ENCODE measurements around the gene XIRP2. TPM values are rescaled to one million over a fixed set of nuclear protein-coding genes. Genes with fewer than 3 reads are reported as not detected.

XIRP2 gene
- total RNA-seq, 1 donor from 2014 or later, result 0.25 TPM

DNA sequence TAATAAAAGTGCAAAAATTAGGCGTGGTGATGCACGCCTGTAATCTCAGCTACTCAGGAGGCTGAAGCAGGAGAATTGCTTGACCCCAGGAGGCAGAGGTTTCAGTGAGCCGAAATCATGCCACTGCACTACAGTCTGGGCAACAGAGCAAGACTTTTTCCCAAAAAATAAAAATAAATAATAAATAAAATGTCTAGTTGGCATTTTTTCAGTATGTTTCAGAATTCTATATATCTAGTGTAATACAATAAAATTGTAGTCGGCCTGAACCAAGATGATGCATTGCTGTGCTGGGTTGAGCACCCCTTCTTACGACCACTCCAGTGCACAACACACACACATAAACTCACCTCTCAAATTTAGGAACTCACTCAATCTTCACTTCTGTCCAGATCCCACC is 108.2 kb downstream of the XIRP2 start:
- Histone ChIP-seq H3K27me3 (ENCODE audit: insufficient read depth, low read length) (no peaks in the 10 kb centered on the region), H3K9me3 (ENCODE audit: insufficient read depth, low read depth, low read length) (no peaks in the 10 kb centered on the region), H3K27ac (ENCODE audit: low read depth, low read length) (no peak overlapping the region), H2AFZ (ENCODE audit: low read depth, low read length) (no peak overlapping the region), H3K4me3 (ENCODE audit: insufficient read depth, low read depth, low read length) (no peak overlapping the region), H3K36me3 (ENCODE audit: insufficient read depth, low read length) (no peaks in the 10 kb centered on the region), H3K9ac (ENCODE audit: low read length) (no peak overlapping the region), H3K79me2 (ENCODE audit: insufficient read depth, low read length) (no peaks in the 10 kb centered on the region), H3K4me2 (ENCODE audit: low read length) (no peak overlapping the region), H3K4me1 (ENCODE audit: insufficient read depth, low read length) (no peaks in the 10 kb centered on the region), H4K20me1 (ENCODE audit: insufficient read depth, low read length) (no peaks in the 10 kb centered on the region)
- Mint-ChIP-seq H3K27ac (ENCODE audit: unreplicated experiment) (no peak overlapping the region), H3K36me3 (ENCODE audit: low read depth, unreplicated experiment) (no peaks in the 10 kb centered on the region), H3K9me3 (ENCODE audit: unreplicated experiment) (no peaks in the 10 kb centered on the region), H3K27me3 (ENCODE audit: low read depth, unreplicated experiment) (no peaks in the 10 kb centered on the region), H3K4me1 (ENCODE audit: low read depth, unreplicated experiment) (no peaks in the 10 kb centered on the region), H3K4me3 (ENCODE audit: unreplicated experiment) (no peak overlapping the region)
- DNase-seq (ENCODE audit: low read depth), result no peak
- TF ChIP-seq, protein P1, sequence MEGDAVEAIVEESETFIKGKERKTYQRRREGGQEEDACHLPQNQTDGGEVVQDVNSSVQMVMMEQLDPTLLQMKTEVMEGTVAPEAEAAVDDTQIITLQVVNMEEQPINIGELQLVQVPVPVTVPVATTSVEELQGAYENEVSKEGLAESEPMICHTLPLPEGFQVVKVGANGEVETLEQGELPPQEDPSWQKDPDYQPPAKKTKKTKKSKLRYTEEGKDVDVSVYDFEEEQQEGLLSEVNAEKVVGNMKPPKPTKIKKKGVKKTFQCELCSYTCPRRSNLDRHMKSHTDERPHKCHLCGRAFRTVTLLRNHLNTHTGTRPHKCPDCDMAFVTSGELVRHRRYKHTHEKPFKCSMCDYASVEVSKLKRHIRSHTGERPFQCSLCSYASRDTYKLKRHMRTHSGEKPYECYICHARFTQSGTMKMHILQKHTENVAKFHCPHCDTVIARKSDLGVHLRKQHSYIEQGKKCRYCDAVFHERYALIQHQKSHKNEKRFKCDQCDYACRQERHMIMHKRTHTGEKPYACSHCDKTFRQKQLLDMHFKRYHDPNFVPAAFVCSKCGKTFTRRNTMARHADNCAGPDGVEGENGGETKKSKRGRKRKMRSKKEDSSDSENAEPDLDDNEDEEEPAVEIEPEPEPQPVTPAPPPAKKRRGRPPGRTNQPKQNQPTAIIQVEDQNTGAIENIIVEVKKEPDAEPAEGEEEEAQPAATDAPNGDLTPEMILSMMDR (IDR thresholded peaks at IDR 0.05; ENCODE audit: insufficient read depth, low read depth, low read length), result no peak
- no peak for TF ChIP-seq EZH2 (IDR thresholded peaks at IDR 0.05; ENCODE audit: insufficient read depth, low read length)
- no peak for FAIRE-seq

DNA sequence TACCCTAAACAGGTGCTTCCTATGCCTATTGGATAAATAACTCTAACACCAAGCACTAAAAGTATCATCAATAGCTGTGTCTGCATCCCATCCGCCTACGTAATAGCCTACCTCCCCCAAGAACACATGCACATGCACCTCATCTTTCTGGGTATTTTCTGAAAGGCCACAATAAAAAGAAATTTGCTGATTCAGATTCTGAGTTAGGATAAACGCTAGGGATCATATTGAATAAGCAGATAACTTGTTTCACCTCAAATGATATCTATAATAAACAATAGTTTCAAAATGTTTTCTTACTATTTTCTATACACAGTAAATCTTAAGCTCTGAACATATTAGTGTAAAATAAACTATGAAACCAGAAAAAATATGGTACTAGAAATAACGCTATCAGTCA is 112.9 kb downstream of the XIRP2 start:
- H3K36me3 ChIP-seq (ENCODE audit: insufficient read depth, low read length), result no peaks in the 10 kb centered on the region
- Mint-ChIP-seq H3K36me3 (ENCODE audit: low read depth, unreplicated experiment) (no peaks in the 10 kb centered on the region), H3K27ac (ENCODE audit: unreplicated experiment) (no peak overlapping the region), H3K4me3 (ENCODE audit: unreplicated experiment) (no peak overlapping the region), H3K9me3 (ENCODE audit: unreplicated experiment) (no peaks in the 10 kb centered on the region), H3K4me1 (ENCODE audit: low read depth, unreplicated experiment) (no peaks in the 10 kb centered on the region), H3K27me3 (ENCODE audit: low read depth, unreplicated experiment) (no peaks in the 10 kb centered on the region)
- TF ChIP-seq, protein P1 (IDR thresholded peaks at IDR 0.05; ENCODE audit: insufficient read depth, low read depth, low read length), result no peak
- no peaks in the 10 kb centered on the region for H3K27me3 ChIP-seq (ENCODE audit: insufficient read depth, low read length)
- H2AFZ ChIP-seq (ENCODE audit: low read depth, low read length), result no peak overlapping the region
- no peaks in the 10 kb centered on the region for H3K4me1 ChIP-seq (ENCODE audit: insufficient read depth, low read length)
- DNase-seq (ENCODE audit: low read depth) (no peak), FAIRE-seq (no peak)
- H3K4me2 ChIP-seq (ENCODE audit: low read length), result no peak overlapping the region
- H3K9ac ChIP-seq (ENCODE audit: low read length), result no peak overlapping the region
- no peaks in the 10 kb centered on the region for H3K79me2 ChIP-seq (ENCODE audit: insufficient read depth, low read length)
- H3K27ac ChIP-seq (ENCODE audit: low read depth, low read length), result no peak overlapping the region
- H4K20me1 ChIP-seq (ENCODE audit: insufficient read depth, low read length), result no peaks in the 10 kb centered on the region
- H3K4me3 ChIP-seq (ENCODE audit: insufficient read depth, low read depth, low read length), result no peak overlapping the region
- H3K9me3 ChIP-seq (ENCODE audit: insufficient read depth, low read depth, low read length), result no peaks in the 10 kb centered on the region

DNA sequence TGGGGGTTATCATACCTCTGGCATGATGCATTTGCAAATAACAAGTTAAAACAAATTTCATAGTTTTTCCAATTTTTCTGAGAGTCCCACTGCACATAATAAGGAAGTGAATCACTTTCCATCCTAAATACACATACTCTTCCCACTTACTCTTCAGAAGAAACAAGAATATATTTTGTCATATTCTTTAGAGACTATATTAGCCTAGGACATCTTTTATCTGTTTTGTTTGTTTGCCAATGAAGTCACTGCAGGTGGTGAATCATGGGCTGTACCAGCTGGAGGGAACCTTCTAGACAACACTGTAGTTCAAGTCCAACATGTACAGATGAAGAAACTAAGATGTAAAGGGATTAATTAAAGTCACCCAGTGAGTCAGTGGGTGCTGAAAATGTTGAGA is 116.8 kb downstream of the XIRP2 start:
- FAIRE-seq (no peak), DNase-seq (ENCODE audit: low read depth) (peak; percentile 2)
- Histone ChIP-seq H3K79me2 (ENCODE audit: insufficient read depth, low read length) (no peaks in the 10 kb centered on the region), H3K9me3 (ENCODE audit: insufficient read depth, low read depth, low read length) (no peaks in the 10 kb centered on the region), H3K27ac (ENCODE audit: low read depth, low read length) (no peak overlapping the region), H2AFZ (ENCODE audit: low read depth, low read length) (no peak overlapping the region), H4K20me1 (ENCODE audit: insufficient read depth, low read length) (no peaks in the 10 kb centered on the region), H3K9ac (ENCODE audit: low read length) (no peak overlapping the region), H3K36me3 (ENCODE audit: insufficient read depth, low read length) (no peaks in the 10 kb centered on the region), H3K27me3 (ENCODE audit: insufficient read depth, low read length) (no peaks in the 10 kb centered on the region), H3K4me3 (ENCODE audit: insufficient read depth, low read depth, low read length) (no peak overlapping the region), H3K4me1 (ENCODE audit: insufficient read depth, low read length) (no peaks in the 10 kb centered on the region), H3K4me2 (ENCODE audit: low read length) (no peak overlapping the region)
- H3K9me3 Mint-ChIP-seq (ENCODE audit: unreplicated experiment), result no peaks in the 10 kb centered on the region
- H3K36me3 Mint-ChIP-seq (ENCODE audit: low read depth, unreplicated experiment), result no peaks in the 10 kb centered on the region
- H3K27ac Mint-ChIP-seq (ENCODE audit: unreplicated experiment), result no peak overlapping the region
- TF ChIP-seq, protein P1 (IDR thresholded peaks at IDR 0.05; ENCODE audit: insufficient read depth, low read depth, low read length), result no peak
- TF ChIP-seq EZH2 (IDR thresholded peaks at IDR 0.05; ENCODE audit: insufficient read depth, low read length), result no peak
- H3K27me3 Mint-ChIP-seq (ENCODE audit: low read depth, unreplicated experiment), result no peaks in the 10 kb centered on the region
- H3K4me1 Mint-ChIP-seq (ENCODE audit: low read depth, unreplicated experiment), result no peaks in the 10 kb centered on the region
- no peak overlapping the region for H3K4me3 Mint-ChIP-seq (ENCODE audit: unreplicated experiment)
